Measurements from ENCODE around the gene HOXC5.

Gene HOXC5

GRCh38 chr12:53996240-53997203, 36.3 kb upstream of the HOXC5 start:
- no peak overlapping the region for H3K4me3 ChIP-seq (replicated peaks; ENCODE audit: low read depth, low read length)
- DNase-seq (ENCODE audit: low read depth): no peak
- TF ChIP-seq CTCF (IDR thresholded peaks at IDR 0.05; ENCODE audit: low read length, missing control alignments): no peak

- H3K4me3 ChIP-seq (replicated peaks; ENCODE audit: low read depth, low read length): no peak overlapping the region
- TF ChIP-seq CTCF (IDR thresholded peaks at IDR 0.05; ENCODE audit: low read length, missing control alignments): no peak
- no peak for DNase-seq (ENCODE audit: low read depth)
Measured at GRCh38 chr12:53997204-53998109, 35.4 kb upstream of the HOXC5 start.

- no peak overlapping the region for H3K4me3 ChIP-seq (replicated peaks; ENCODE audit: low read depth, low read length)
- TF ChIP-seq CTCF (IDR thresholded peaks at IDR 0.05; ENCODE audit: low read length, missing control alignments): no peak
- no peak for DNase-seq (ENCODE audit: low read depth)
Measured at GRCh38 chr12:53998110-53998899, 34.5 kb upstream of the HOXC5 start.

GRCh38 chr12:53998900-53999236, 34.0 kb upstream of the HOXC5 start:
- no peak overlapping the region for H3K4me3 ChIP-seq (replicated peaks; ENCODE audit: low read depth, low read length)
- no peak for TF ChIP-seq CTCF (IDR thresholded peaks at IDR 0.05; ENCODE audit: low read length, missing control alignments)
- no peak for DNase-seq (ENCODE audit: low read depth)

GRCh38 chr12:53999559-54000115, 33.2 kb upstream of the HOXC5 start:
- peak; percentile 24 for DNase-seq (ENCODE audit: low read depth)
- H3K4me3 ChIP-seq (replicated peaks; ENCODE audit: low read depth, low read length): peak overlapping the region; percentile 34
- TF ChIP-seq CTCF (IDR thresholded peaks at IDR 0.05; ENCODE audit: low read length, missing control alignments): no peak

Data from fibroblast of pulmonary artery (primary cell).